AG04450 (cell line): Measurements from ENCODE around the gene PKN3. TPM values are rescaled to one million over a fixed set of nuclear protein-coding genes. Genes with fewer than 3 reads are reported as not detected.

Experiments used
- CTCF ChIA-PET: fragments of 300-600, 350-600 bp; formaldehyde crosslinking; extraction: SDS; loops from one replicate; lab custom pipeline; 2022; ENCODE audit warnings: antibody characterized with exemption, inconsistent platforms; lab: Charles Lee
- POLR2A ChIA-PET: fragments of 350-600 bp; formaldehyde crosslinking; extraction: SDS; loops from one replicate; lab custom pipeline; 2021; ENCODE audit warnings: antibody characterized with exemption, inconsistent platforms; lab: Yijun Ruan, JAX
- DNase-seq: peaks from one replicate; pipeline ENCODE4 v3.0.0-alpha.2; 2011; ENCODE audit warnings: low read depth, low spot score
- H3K27ac ChIP-seq: one replicate; pipeline ENCODE4 v1.5.1; 2012; ENCODE audit warnings: low read depth, low read length, control low read depth
- H3K27me3 ChIP-seq: one replicate; pipeline ENCODE4 v1.6.0; 2012; ENCODE audit warnings: low read length; ENCODE audit not compliant: control insufficient read depth, insufficient read depth
- H3K4me3 ChIP-seq: 2 replicates; pipeline ENCODE4 v1.5.1; 2011; ENCODE audit warnings: mild to moderate bottlenecking, low read depth, low read length, control low read depth
- H3K9me3 ChIP-seq: 2 replicates; pipeline ENCODE4 v1.5.1; 2012; ENCODE audit warnings: low read length; ENCODE audit not compliant: control insufficient read depth, insufficient read depth
- CTCF ChIP-seq: IDR thresholded peaks from 2 replicates; pipeline ENCODE4 v1.5.1; 2011; ENCODE audit warnings: low read depth, low read length, control low read depth, inconsistent platforms
- polyA plus RNA-seq: library from polyadenylated mRNA; depleted of rRNA; stranded (reverse); fragments of >200 nt; gene quantifications from 2 replicates; pipeline ENCODE4 v1.2.3, GENCODE V29; 2011

The PKN3 gene
- polyA plus RNA-seq, 1 experiment = 2.2 TPM

- Histone ChIP-seq H3K9me3 (no peaks in the 10 kb centered on the region; the same call in 1 of the 2 replicates), H3K27ac (no peak overlapping the region), H3K4me3 (no peak overlapping the region), H3K27me3 (no peaks in the 10 kb centered on the region)
- no peak for DNase-seq
- CTCF ChIA-PET = no interaction called here
- POLR2A ChIA-PET = no interaction called here
- no peak for TF ChIP-seq CTCF
These were observed 26.0 kb downstream of the PKN3 start for GRCh38 chr9:128728298-128728697.

GRCh38 chr9:128729302-128729701 is 27.0 kb downstream of the PKN3 start:
- ChIA-PET CTCF (no interaction called here), POLR2A (no interaction called here)

GRCh38 chr9:128729766-128730517 is 27.6 kb downstream of the PKN3 start:
- POLR2A ChIA-PET = no interaction called here
- no peak for DNase-seq
- TF ChIP-seq CTCF = no peak
- H3K4me3 ChIP-seq = no peak overlapping the region
- CTCF ChIA-PET = no interaction called here
- no peaks in the 10 kb centered on the region for H3K27me3 ChIP-seq
- H3K27ac ChIP-seq = no peak overlapping the region
- no peaks in the 10 kb centered on the region; the same call in 1 of the 2 replicates for H3K9me3 ChIP-seq

More at GRCh38 chr9:128729302-128729701, 27.0 kb downstream of the PKN3 start:
- no peaks in the 10 kb centered on the region; the same call in 1 of the 2 replicates for H3K9me3 ChIP-seq
- H3K4me3 ChIP-seq = no peak overlapping the region
- no peaks in the 10 kb centered on the region for H3K27me3 ChIP-seq
- no peak for TF ChIP-seq CTCF
- no peak overlapping the region for H3K27ac ChIP-seq
- DNase-seq = no peak

GRCh38 chr9:128731093-128731492 is 28.8 kb downstream of the PKN3 start:
- ChIA-PET CTCF (no interaction called here), POLR2A (no interaction called here)
- TF ChIP-seq CTCF = no peak
- Histone ChIP-seq H3K4me3 (no peak overlapping the region), H3K27ac (no peak overlapping the region), H3K27me3 (no peaks in the 10 kb centered on the region), H3K9me3 (no peaks in the 10 kb centered on the region; the same call in 1 of the 2 replicates)
- DNase-seq = no peak

- Histone ChIP-seq H3K4me3 (no peak overlapping the region), H3K27ac (no peak overlapping the region), H3K9me3 (no peaks in the 10 kb centered on the region; the same call in 1 of the 2 replicates), H3K27me3 (no peaks in the 10 kb centered on the region)
- ChIA-PET POLR2A (no interaction called here), CTCF (interaction anchor here (3.1 kb wide), 1 partner anchor 86 kb away, joined by 22 read pairs; the partner anchor contains the start of gene ENDOG)
- no peak for DNase-seq
- no peak for TF ChIP-seq CTCF
These were observed 29.4 kb downstream of the PKN3 start for GRCh38 chr9:128731691-128732090.
